ENCODE measurements around the gene UAP1.

GRCh38 chr1:162573136-162573535, 11.6 kb downstream of the UAP1 start:
- TF ChIP-seq CTCF (IDR thresholded peaks at IDR 0.05): no peak
- no peak for TF ChIP-seq EZH2phosphoT487 (IDR thresholded peaks at IDR 0.05; ENCODE audit: borderline replicate concordance, low read depth)
- no peak for TF ChIP-seq RAD21 (IDR thresholded peaks at IDR 0.05; ENCODE audit: low read length)
- TF ChIP-seq NFIC (IDR thresholded peaks at IDR 0.05; ENCODE audit: borderline replicate concordance): no peak
- TF ChIP-seq SIN3A (IDR thresholded peaks at IDR 0.05; ENCODE audit: borderline replicate concordance, low read depth, low read length): no peak
- no peak for TF ChIP-seq EP300 (IDR thresholded peaks at IDR 0.05; ENCODE audit: borderline replicate concordance in 1 of 2, low read depth in 1 of 2, low read length in 1 of 2)
- no peak for TF ChIP-seq TEAD4 (IDR thresholded peaks at IDR 0.05; ENCODE audit: borderline replicate concordance, insufficient read depth)
- no peak for TF ChIP-seq MXI1 (IDR thresholded peaks at IDR 0.05; ENCODE audit: low read depth, low read length)
- TF ChIP-seq USF1 (IDR thresholded peaks at IDR 0.05; ENCODE audit: borderline replicate concordance, low read depth): no peak
- TF ChIP-seq MAX (IDR thresholded peaks at IDR 0.05; ENCODE audit: low read depth): no peak
- TF ChIP-seq FOSL2 (IDR thresholded peaks at IDR 0.05; ENCODE audit: borderline replicate concordance, low read depth): no peak
- TF ChIP-seq POLR2AphosphoS5 (IDR thresholded peaks at IDR 0.05; ENCODE audit: low read depth, low read length): no peak
- no peak for TF ChIP-seq SMC3 (IDR thresholded peaks at IDR 0.05; ENCODE audit: low read depth, low read length)

Data from SK-N-SH (cell line).